DND-41 (cell line): ENCODE results near the gene HOXA5.

Source experiments
- ATAC-seq: fragments of 200-7000 bp; cut with Tn5 transposase; 3 replicates; pipeline ENCODE4 v1.9.1; 2021; ENCODE audit warnings: low read depth; ENCODE audit not compliant: insufficient read depth
- DNase-seq: peaks from one replicate; pipeline ENCODE4 v3.0.0-alpha.2; 2020
- H2AFZ ChIP-seq: 2 replicates; pipeline ENCODE4 v1.6.0; 2012; ENCODE audit warnings: low read depth, low read length
- H3K27ac ChIP-seq: 2 replicates; pipeline ENCODE4 v1.5.1; 2012; ENCODE audit warnings: low read length, inconsistent platforms
- H3K27me3 ChIP-seq: fragments of 200-600 bp; sonication (generic); 2 replicates; pipeline ENCODE4 v1.6.0; 2012; ENCODE audit warnings: low read length, mild to moderate bottlenecking, inconsistent platforms; ENCODE audit not compliant: insufficient read depth, poor library complexity
- H3K36me3 ChIP-seq: 2 replicates; pipeline ENCODE4 v1.5.1; 2012; ENCODE audit warnings: low read length, inconsistent platforms; ENCODE audit not compliant: insufficient read depth
- H3K4me1 ChIP-seq: 2 replicates; pipeline ENCODE4 v1.5.1; 2012; ENCODE audit warnings: mild to moderate bottlenecking, low read length; ENCODE audit not compliant: insufficient read depth
- H3K4me2 ChIP-seq: 2 replicates; pipeline ENCODE4 v1.6.0; 2012; ENCODE audit warnings: mild to moderate bottlenecking, moderate library complexity, low read length, inconsistent platforms; ENCODE audit not compliant: insufficient read depth
- H3K4me3 ChIP-seq, 2 experiments: fragments of 200-600 bp in 1 of 2; shearing (Covaris generic) in 1 of 2; 2 replicates each; pipeline ENCODE4 v1.5.1; 2012 to 2016; ENCODE audit warnings: inconsistent platforms in 2 of 2, low read length in 2 of 2, mild to moderate bottlenecking in 2 of 2, low read depth in 1 of 2, moderate library complexity in 1 of 2
- H3K79me2 ChIP-seq: 2 replicates; pipeline ENCODE4 v1.6.0; 2012; ENCODE audit warnings: low read length, inconsistent platforms; ENCODE audit not compliant: insufficient read depth
- H3K9ac ChIP-seq: 2 replicates; pipeline ENCODE4 v1.6.0; 2012; ENCODE audit warnings: low read depth, mild to moderate bottlenecking, inconsistent platforms, low read length, moderate library complexity
- H3K9me3 ChIP-seq: 2 replicates; pipeline ENCODE4 v1.5.1; 2012; ENCODE audit warnings: low read length, moderate library complexity, mild to moderate bottlenecking, inconsistent platforms; ENCODE audit not compliant: insufficient read depth, severe bottlenecking
- H4K20me1 ChIP-seq: 2 replicates; pipeline ENCODE4 v1.6.0; 2012; ENCODE audit warnings: low read length; ENCODE audit not compliant: insufficient read depth
- EZH2 ChIP-seq: IDR thresholded peaks from 3 replicates; pipeline ENCODE4 v1.6.1; 2012; ENCODE audit warnings: borderline replicate concordance, low read depth, mild to moderate bottlenecking, moderate library complexity, low read length, inconsistent platforms; ENCODE audit not compliant: severe bottlenecking
- TF ChIP-seq, protein P1 (sequence below): IDR thresholded peaks from 2 replicates; pipeline ENCODE4 v1.5.1; 2012; ENCODE audit warnings: borderline replicate concordance, low read length, moderate library complexity, mild to moderate bottlenecking; ENCODE audit not compliant: poor library complexity, severe bottlenecking; ENCODE audit errors: extremely low read depth

HOXA5 gene

DNA sequence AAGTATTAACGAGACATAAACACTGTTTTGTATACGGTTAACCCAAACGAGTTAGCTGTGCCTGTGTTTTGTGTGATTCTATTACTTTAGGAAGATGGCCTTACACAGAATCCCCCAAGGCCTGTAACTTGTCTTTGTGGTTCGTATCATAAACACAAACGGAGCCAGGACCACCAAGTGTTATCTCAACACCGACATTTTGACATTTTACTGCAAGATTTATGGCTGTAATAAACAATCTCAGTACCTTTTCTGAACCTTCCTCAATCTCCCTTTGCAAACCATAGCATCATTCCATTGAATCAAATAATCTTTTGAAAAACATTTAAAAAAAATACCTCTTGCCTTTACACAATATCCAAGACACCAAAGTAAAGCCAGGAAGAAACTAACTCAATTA is 10.5 kb downstream of the HOXA5 start:
- no peak overlapping the region for H3K4me2 ChIP-seq
- no peak for DNase-seq
- no peaks in the 10 kb centered on the region for H4K20me1 ChIP-seq
- peaks cover 5% of the 10 kb centered on the region for H3K27me3 ChIP-seq
- H2AFZ ChIP-seq = no peak overlapping the region
- no peak overlapping the region for H3K9ac ChIP-seq
- no peaks in the 10 kb centered on the region for H3K36me3 ChIP-seq
- TF ChIP-seq, protein P1, sequence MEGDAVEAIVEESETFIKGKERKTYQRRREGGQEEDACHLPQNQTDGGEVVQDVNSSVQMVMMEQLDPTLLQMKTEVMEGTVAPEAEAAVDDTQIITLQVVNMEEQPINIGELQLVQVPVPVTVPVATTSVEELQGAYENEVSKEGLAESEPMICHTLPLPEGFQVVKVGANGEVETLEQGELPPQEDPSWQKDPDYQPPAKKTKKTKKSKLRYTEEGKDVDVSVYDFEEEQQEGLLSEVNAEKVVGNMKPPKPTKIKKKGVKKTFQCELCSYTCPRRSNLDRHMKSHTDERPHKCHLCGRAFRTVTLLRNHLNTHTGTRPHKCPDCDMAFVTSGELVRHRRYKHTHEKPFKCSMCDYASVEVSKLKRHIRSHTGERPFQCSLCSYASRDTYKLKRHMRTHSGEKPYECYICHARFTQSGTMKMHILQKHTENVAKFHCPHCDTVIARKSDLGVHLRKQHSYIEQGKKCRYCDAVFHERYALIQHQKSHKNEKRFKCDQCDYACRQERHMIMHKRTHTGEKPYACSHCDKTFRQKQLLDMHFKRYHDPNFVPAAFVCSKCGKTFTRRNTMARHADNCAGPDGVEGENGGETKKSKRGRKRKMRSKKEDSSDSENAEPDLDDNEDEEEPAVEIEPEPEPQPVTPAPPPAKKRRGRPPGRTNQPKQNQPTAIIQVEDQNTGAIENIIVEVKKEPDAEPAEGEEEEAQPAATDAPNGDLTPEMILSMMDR = no peak
- no peak for TF ChIP-seq EZH2
- H3K9me3 ChIP-seq = no peaks in the 10 kb centered on the region
- H3K4me1 ChIP-seq = no peaks in the 10 kb centered on the region
- no peak for ATAC-seq
- H3K4me3 ChIP-seq = no peak overlapping the region
- H3K27ac ChIP-seq = no peak overlapping the region
- H3K79me2 ChIP-seq = no peaks in the 10 kb centered on the region

DNA sequence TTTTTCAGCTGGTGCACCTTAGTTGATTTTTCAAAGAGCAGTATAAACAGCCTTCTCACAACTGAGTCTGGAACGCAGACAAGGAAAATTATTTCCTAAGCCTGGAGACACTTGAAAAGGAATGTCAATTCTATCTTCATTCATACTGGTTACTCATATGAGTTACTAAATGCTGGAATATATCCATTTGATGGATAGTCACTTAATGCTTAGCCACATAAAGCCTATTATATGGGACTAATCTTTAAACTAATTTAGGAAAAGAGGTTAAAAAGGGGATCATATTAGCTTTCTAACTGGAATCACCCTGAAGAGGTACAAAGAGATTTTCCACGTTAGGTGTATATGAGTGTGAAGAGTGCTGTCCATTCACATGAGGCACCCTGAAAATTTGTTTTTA is 11.3 kb downstream of the HOXA5 start:
- ATAC-seq (no peak), DNase-seq (no peak)
- H3K27ac ChIP-seq = no peak overlapping the region
- H4K20me1 ChIP-seq = no peaks in the 10 kb centered on the region
- no peak overlapping the region for H3K9ac ChIP-seq
- H3K4me3 ChIP-seq = no peak overlapping the region
- H3K4me1 ChIP-seq = no peaks in the 10 kb centered on the region
- no peak overlapping the region for H3K4me2 ChIP-seq
- H3K79me2 ChIP-seq = no peaks in the 10 kb centered on the region
- H3K36me3 ChIP-seq = no peaks in the 10 kb centered on the region
- no peaks in the 10 kb centered on the region for H3K9me3 ChIP-seq
- TF ChIP-seq, protein P1 = no peak
- peaks cover 5% of the 10 kb centered on the region for H3K27me3 ChIP-seq
- H2AFZ ChIP-seq = no peak overlapping the region

DNA sequence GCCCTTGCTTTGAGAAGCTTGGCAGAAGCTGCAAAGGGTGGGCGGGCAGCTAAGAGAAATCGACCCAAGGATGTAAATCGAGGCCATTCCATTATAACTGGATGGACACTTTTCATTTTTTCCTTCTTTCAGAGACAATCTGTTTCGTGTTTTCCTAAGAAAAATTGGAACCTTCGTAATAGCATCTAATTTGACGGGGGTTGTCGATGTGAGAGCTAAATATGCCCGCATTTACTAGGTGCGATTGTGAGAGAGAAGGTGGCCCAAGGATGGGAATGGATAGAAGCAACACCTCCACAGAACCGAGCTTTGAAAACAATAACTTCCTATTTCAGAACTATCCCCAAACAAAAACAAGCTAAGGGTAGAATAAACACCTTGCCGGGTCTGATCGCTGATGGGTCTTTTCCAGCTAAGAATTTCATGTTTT is 12.1 kb downstream of the HOXA5 start:
- Histone ChIP-seq H3K4me2 (no peak overlapping the region), H3K27me3 (no peaks in the 10 kb centered on the region), H3K4me3 (no peak overlapping the region), H3K4me1 (no peaks in the 10 kb centered on the region), H4K20me1 (no peaks in the 10 kb centered on the region), H3K9me3 (no peaks in the 10 kb centered on the region), H3K27ac (no peak overlapping the region), H3K36me3 (no peaks in the 10 kb centered on the region), H2AFZ (no peak overlapping the region), H3K79me2 (no peaks in the 10 kb centered on the region), H3K9ac (no peak overlapping the region)
- no peak for ATAC-seq
- DNase-seq = no peak
- TF ChIP-seq, protein P1 = no peak
